ENCODE data around the gene SATB2. TPM values are rescaled to one million over a fixed set of nuclear protein-coding genes. Genes with fewer than 3 reads are reported as not detected.

SATB2 gene
- total RNA-seq, 1 experiment from 2014 or later: 13.8 TPM

- Histone ChIP-seq H3K27ac (ENCODE audit: low read depth, low read length) (no peak overlapping the region), H2AFZ (ENCODE audit: low read depth, low read length, poor library complexity, severe bottlenecking) (no peak overlapping the region), H3K36me3 (ENCODE audit: control insufficient read depth in 1 of 2, insufficient read depth in 2 of 2, low read length in 2 of 2) (no peaks in the 10 kb centered on the region), H3K4me2 (ENCODE audit: low read length) (no peak overlapping the region), H3K9ac (ENCODE audit: low read length) (no peak overlapping the region), H3K79me2 (ENCODE audit: insufficient read depth, low read length) (no peaks in the 10 kb centered on the region), H3K4me3 (replicated peaks in 1 of 2; ENCODE audit: low read depth in 1 of 2, low read length in 2 of 2) (no peak overlapping the region), H3K27me3 (ENCODE audit: insufficient read depth, low read length) (no peaks in the 10 kb centered on the region), H3K9me2 (ENCODE audit: insufficient read depth) (no peaks in the 10 kb centered on the region), H4K20me1 (ENCODE audit: insufficient read depth) (no peaks in the 10 kb centered on the region), H3K9me3 (ENCODE audit: control insufficient read depth in 1 of 2, insufficient read depth in 1 of 2, low read depth in 1 of 2, low read length in 2 of 2) (no peaks in the 10 kb centered on the region), H3K4me1 (ENCODE audit: control insufficient read depth in 1 of 2, insufficient read depth in 2 of 2, low read length in 2 of 2) (peaks cover 0 to 3% of the 10 kb centered on the region in 2 experiments; a peak in 1 of 4 replicates)
- ChIA-PET CTCF (no interaction called here), RAD21 (ENCODE audit: low non-redundant PET in 1 of 2, low total read pairs in 2 of 2, uncharacterized antibody in 2 of 2, unreplicated experiment in 2 of 2) (no interaction called here), POLR2A (no interaction called here)
- no TSS peak for BruUV-seq (replicated peaks)
- intact Hi-C loops (cut with micrococcal nuclease): no loop called here
- ATAC-seq (no peak), DNase-seq (ENCODE audit: low read depth, low spot score) (no peak)
- no peak for TF ChIP-seq EZH2phosphoT487 (IDR thresholded peaks at IDR 0.05; ENCODE audit: borderline replicate concordance)
- no peak for TF ChIP-seq POLR2AphosphoS5 (IDR thresholded peaks at IDR 0.05; ENCODE audit: low read depth, low read length)
- no peak for TF ChIP-seq TCF7L2 (IDR thresholded peaks at IDR 0.05; ENCODE audit: borderline replicate concordance, extremely low read depth, insufficient read depth, insufficient read length)
- no peak for TF ChIP-seq FOSL1 (IDR thresholded peaks at IDR 0.05; ENCODE audit: low read depth)
- TF ChIP-seq SP1 (IDR thresholded peaks at IDR 0.05; ENCODE audit: low read depth): no peak
- no peak for TF ChIP-seq SRF (IDR thresholded peaks at IDR 0.05; ENCODE audit: low read depth)
- TF ChIP-seq, protein P1, sequence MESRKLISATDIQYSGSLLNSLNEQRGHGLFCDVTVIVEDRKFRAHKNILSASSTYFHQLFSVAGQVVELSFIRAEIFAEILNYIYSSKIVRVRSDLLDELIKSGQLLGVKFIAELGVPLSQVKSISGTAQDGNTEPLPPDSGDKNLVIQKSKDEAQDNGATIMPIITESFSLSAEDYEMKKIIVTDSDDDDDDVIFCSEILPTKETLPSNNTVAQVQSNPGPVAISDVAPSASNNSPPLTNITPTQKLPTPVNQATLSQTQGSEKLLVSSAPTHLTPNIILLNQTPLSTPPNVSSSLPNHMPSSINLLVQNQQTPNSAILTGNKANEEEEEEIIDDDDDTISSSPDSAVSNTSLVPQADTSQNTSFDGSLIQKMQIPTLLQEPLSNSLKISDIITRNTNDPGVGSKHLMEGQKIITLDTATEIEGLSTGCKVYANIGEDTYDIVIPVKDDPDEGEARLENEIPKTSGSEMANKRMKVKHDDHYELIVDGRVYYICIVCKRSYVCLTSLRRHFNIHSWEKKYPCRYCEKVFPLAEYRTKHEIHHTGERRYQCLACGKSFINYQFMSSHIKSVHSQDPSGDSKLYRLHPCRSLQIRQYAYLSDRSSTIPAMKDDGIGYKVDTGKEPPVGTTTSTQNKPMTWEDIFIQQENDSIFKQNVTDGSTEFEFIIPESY (IDR thresholded peaks at IDR 0.05; ENCODE audit: extremely low read depth, insufficient replicate concordance, low read length): no peak
Measured at GRCh38 chr2:199356412-199356811, 101.3 kb downstream of the SATB2 start.

DNA sequence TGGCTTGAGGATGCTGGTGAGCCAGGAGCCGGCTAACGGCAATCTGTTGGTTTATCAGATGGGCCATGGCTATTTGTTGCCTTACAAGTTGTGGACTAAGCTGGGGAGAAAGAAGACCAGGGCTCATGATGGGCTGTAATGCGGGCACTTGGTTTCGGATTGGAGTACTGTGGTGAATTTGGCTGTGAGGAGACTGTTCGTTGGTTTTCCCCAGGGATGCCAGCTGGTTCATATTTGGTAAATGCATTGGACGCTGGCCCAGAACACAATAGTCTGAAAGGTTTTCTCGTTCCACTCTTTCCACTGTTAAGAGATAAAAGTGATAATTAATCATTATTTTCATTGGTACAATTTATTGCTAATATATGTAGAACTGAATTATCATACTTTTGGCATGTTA, 108.9 kb downstream of the SATB2 start:
- H3K36me3 ChIP-seq (ENCODE audit: control insufficient read depth in 1 of 2, insufficient read depth in 2 of 2, low read length in 2 of 2): peaks cover 0 to 12% of the 10 kb centered on the region in 2 experiments; a peak in 1 of 4 replicates
- DNase-seq (ENCODE audit: low read depth, low spot score) (no peak), ATAC-seq (no peak)
- no peak overlapping the region for H3K27ac ChIP-seq (ENCODE audit: low read depth, low read length)
- H2AFZ ChIP-seq (ENCODE audit: low read depth, low read length, poor library complexity, severe bottlenecking): no peak overlapping the region
- no peaks in the 10 kb centered on the region for H3K4me1 ChIP-seq (ENCODE audit: control insufficient read depth in 1 of 2, insufficient read depth in 2 of 2, low read length in 2 of 2)
- H3K9me2 ChIP-seq (ENCODE audit: insufficient read depth): no peaks in the 10 kb centered on the region
- no peak overlapping the region for H3K9ac ChIP-seq (ENCODE audit: low read length)
- CTCF ChIA-PET: no interaction called here
- no peaks in the 10 kb centered on the region for H3K79me2 ChIP-seq (ENCODE audit: insufficient read depth, low read length)
- H3K4me2 ChIP-seq (ENCODE audit: low read length): no peak overlapping the region
- H3K9me3 ChIP-seq (ENCODE audit: control insufficient read depth in 1 of 2, insufficient read depth in 1 of 2, low read depth in 1 of 2, low read length in 2 of 2): no peaks in the 10 kb centered on the region
- intact Hi-C loops (cut with micrococcal nuclease): no loop called here
- BruUV-seq (replicated peaks): no TSS peak
- POLR2A ChIA-PET: no interaction called here
- no peaks in the 10 kb centered on the region for H3K27me3 ChIP-seq (ENCODE audit: insufficient read depth, low read length)
- no peaks in the 10 kb centered on the region for H4K20me1 ChIP-seq (ENCODE audit: insufficient read depth)
- RAD21 ChIA-PET (ENCODE audit: low non-redundant PET in 1 of 2, low total read pairs in 2 of 2, uncharacterized antibody in 2 of 2, unreplicated experiment in 2 of 2): no interaction called here
- no peak overlapping the region for H3K4me3 ChIP-seq (replicated peaks in 1 of 2; ENCODE audit: low read depth in 1 of 2, low read length in 2 of 2)
- no peak for TF ChIP-seq MAX (IDR thresholded peaks at IDR 0.05)
- no peak for TF ChIP-seq POLR2A (IDR thresholded peaks at IDR 0.05; ENCODE audit: borderline replicate concordance, extremely low read depth, insufficient read depth, insufficient read length)
- TF ChIP-seq ATF3 (IDR thresholded peaks at IDR 0.05): no peak
- no peak for TF ChIP-seq RAD21 (IDR thresholded peaks at IDR 0.05; ENCODE audit: low read depth)
- TF ChIP-seq EZH2phosphoT487 (IDR thresholded peaks at IDR 0.05; ENCODE audit: borderline replicate concordance): no peak
- no peak for TF ChIP-seq EZH2 (IDR thresholded peaks at IDR 0.05)
- no peak for TF ChIP-seq EGR1 (IDR thresholded peaks at IDR 0.05; ENCODE audit: low read depth)
- TF ChIP-seq TCF7L2 (IDR thresholded peaks at IDR 0.05; ENCODE audit: borderline replicate concordance, extremely low read depth, insufficient read depth, insufficient read length): no peak
- TF ChIP-seq ZFX (IDR thresholded peaks at IDR 0.05): no peak
- no peak for TF ChIP-seq FOSL1 (IDR thresholded peaks at IDR 0.05; ENCODE audit: low read depth)
- TF ChIP-seq ELF1 (IDR thresholded peaks at IDR 0.05; ENCODE audit: borderline replicate concordance, low read depth): no peak
- no peak for TF ChIP-seq JUND (IDR thresholded peaks at IDR 0.05)
- TF ChIP-seq SP1 (IDR thresholded peaks at IDR 0.05; ENCODE audit: low read depth): no peak
- no peak for TF ChIP-seq SIN3A (IDR thresholded peaks at IDR 0.05; ENCODE audit: low read depth)
- TF ChIP-seq ZNF274 (IDR thresholded peaks at IDR 0.05; ENCODE audit: low read depth, low read length): no peak
- TF ChIP-seq CBX3 (IDR thresholded peaks at IDR 0.05; ENCODE audit: low read depth): no peak
- TF ChIP-seq YY1 (IDR thresholded peaks at IDR 0.05; ENCODE audit: extremely low read depth, insufficient replicate concordance, low read depth, low read length): no peak

All from HCT116 (cell line).